Measurements from ENCODE around the gene HSPB6.
A peak's percentile ranks its signal among the peaks of the same experiment; 100 is the strongest.

The HSPB6 gene

DNA sequence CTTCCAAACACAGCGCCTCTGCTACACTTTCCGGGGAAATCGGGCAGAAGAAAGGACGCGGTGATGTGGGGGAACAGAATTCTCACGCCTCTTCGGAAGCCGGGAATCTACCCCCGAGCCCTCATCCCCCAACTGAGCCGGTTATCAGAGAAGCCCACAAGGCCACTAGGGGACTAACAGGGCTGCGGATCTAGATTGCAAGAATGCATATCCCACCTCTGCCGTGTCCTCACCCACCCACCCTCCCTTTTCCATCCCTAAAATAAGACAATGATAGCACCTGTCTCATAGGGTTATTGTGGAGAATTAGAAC, 15.7 kb downstream of the HSPB6 start:
- H3K27me3 ChIP-seq (replicated peaks; ENCODE audit: control insufficient read depth, insufficient read depth, low read length) = no peaks in the 10 kb centered on the region
- peak overlapping the region; percentile 74 for H3K4me3 ChIP-seq (replicated peaks; ENCODE audit: low read depth, low read length)
- TF ChIP-seq, protein P1, sequence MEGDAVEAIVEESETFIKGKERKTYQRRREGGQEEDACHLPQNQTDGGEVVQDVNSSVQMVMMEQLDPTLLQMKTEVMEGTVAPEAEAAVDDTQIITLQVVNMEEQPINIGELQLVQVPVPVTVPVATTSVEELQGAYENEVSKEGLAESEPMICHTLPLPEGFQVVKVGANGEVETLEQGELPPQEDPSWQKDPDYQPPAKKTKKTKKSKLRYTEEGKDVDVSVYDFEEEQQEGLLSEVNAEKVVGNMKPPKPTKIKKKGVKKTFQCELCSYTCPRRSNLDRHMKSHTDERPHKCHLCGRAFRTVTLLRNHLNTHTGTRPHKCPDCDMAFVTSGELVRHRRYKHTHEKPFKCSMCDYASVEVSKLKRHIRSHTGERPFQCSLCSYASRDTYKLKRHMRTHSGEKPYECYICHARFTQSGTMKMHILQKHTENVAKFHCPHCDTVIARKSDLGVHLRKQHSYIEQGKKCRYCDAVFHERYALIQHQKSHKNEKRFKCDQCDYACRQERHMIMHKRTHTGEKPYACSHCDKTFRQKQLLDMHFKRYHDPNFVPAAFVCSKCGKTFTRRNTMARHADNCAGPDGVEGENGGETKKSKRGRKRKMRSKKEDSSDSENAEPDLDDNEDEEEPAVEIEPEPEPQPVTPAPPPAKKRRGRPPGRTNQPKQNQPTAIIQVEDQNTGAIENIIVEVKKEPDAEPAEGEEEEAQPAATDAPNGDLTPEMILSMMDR (IDR thresholded peaks at IDR 0.05; ENCODE audit: insufficient read depth, low read length, poor library complexity, severe bottlenecking) = peak; percentile 26
- DNase-seq (ENCODE audit: extremely low read depth, insufficient read length) = no peak
- peaks cover 17% of the 10 kb centered on the region for H3K36me3 ChIP-seq (ENCODE audit: control insufficient read depth, insufficient read depth, low read length)

DNA sequence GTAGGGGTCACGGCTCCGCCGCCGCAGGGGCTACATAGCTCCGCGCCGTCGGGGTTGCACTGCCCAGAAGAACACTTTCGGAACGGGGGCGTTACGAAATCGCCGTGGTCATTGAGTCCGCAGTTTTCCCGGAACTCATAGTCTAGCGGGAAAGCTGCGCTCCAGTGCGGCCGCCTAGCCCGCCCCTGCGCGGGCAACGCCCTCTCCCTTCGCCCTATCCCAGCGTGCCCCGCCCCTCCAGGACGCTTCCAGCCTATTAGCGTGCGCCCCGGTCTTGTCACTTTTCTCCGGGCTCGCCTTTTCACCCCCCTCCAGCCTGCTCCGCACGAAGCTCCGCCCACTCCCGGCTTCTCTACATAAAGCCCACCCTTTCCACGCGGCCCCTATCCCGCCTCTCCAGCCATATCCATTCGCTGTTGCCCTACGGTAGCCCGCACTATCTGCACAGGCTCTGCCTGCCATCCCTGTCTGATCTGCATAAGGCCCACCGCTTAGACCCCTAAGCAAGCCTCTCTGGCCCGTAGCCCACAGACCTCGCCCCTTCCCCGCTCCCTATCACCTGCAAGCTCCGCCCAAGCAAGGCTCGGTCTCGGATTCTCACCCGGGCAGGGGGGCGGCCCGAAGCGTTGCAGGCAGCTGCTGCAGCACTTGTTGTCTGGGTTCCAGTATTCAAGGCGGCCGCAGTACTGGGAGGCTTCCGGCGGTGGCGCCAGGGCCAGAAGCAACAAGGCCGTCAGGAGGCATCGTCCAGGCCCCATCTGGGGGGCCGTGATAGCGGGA, 16.2 kb downstream of the HSPB6 start:
- H3K4me3 ChIP-seq (replicated peaks; ENCODE audit: low read depth, low read length) = peak overlapping the region; percentile 74
- H3K36me3 ChIP-seq (ENCODE audit: control insufficient read depth, insufficient read depth, low read length) = peaks cover 17% of the 10 kb centered on the region
- no peaks in the 10 kb centered on the region for H3K27me3 ChIP-seq (replicated peaks; ENCODE audit: control insufficient read depth, insufficient read depth, low read length)
- TF ChIP-seq, protein P1 (IDR thresholded peaks at IDR 0.05; ENCODE audit: insufficient read depth, low read length, poor library complexity, severe bottlenecking) = peak; percentile 40
- DNase-seq (ENCODE audit: extremely low read depth, insufficient read length) = peak; percentile 94

DNA sequence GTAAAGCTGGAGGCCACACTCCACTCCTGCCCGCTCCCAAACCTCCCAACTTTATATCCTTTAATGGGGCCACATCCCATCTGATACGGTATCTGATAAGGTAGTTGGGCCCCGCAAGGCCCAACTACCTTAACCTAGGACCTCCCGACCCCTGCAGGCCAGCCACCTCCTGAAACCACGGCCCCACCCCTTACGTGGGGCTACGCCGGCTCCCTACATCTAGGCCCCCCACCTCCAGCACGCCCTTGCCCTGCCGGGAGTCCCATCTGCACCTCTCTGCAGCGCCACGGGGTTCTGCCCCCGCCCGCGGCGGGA, 16.8 kb downstream of the HSPB6 start:
- no peak for DNase-seq (ENCODE audit: extremely low read depth, insufficient read length)
- TF ChIP-seq, protein P1 (IDR thresholded peaks at IDR 0.05; ENCODE audit: insufficient read depth, low read length, poor library complexity, severe bottlenecking) = no peak
- Histone ChIP-seq H3K4me3 (replicated peaks; ENCODE audit: low read depth, low read length) (peak overlapping the region; percentile 74), H3K27me3 (replicated peaks; ENCODE audit: control insufficient read depth, insufficient read depth, low read length) (no peaks in the 10 kb centered on the region), H3K36me3 (ENCODE audit: control insufficient read depth, insufficient read depth, low read length) (peaks cover 22% of the 10 kb centered on the region)

DNA sequence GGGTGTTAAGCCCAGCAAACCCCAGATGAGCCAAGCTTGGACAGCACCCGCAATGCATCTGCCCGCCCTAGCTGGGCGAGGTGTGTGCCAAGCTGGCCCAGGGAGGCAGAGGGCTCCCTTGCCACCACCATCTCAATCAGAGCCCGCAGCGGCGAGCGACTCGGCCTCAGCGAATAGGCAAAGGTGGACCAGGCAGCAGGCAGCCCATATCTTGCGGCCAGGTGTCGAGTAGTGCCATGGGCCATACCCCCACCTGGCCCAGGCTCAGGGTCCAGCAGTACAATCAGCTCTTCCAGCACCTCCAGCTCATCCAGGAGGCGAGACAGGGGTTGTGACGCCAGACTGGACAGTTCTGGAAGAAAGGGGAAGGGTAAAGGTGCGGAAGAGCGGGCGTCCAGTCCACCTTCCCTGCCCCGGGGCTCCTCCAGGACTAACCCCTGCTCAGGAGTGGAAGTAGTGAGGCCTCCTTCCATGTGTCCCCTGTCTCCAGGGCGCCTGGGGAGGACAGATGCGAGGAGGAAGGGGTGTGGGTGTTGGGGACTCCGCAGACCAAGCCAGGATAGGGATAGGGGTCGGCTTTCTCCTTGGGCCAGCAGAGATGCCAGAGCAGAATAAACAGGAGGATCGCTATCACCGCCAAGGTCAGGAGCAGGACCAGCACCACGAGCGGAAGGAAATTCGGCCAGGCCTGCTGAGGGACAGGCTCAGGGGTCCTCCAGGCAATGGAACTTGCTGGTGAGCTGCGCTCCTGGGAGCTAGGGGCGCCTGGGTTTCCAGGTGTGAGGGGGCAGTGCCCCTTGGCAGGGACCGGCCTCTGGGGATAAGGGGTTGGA, 17.3 kb downstream of the HSPB6 start:
- Histone ChIP-seq H3K27me3 (replicated peaks; ENCODE audit: control insufficient read depth, insufficient read depth, low read length) (no peaks in the 10 kb centered on the region), H3K36me3 (ENCODE audit: control insufficient read depth, insufficient read depth, low read length) (peaks cover 26% of the 10 kb centered on the region), H3K4me3 (replicated peaks; ENCODE audit: low read depth, low read length) (peak overlapping the region; percentile 74; the same call in 1 of the 2 replicates)
- no peak for DNase-seq (ENCODE audit: extremely low read depth, insufficient read length)
- TF ChIP-seq, protein P1 (IDR thresholded peaks at IDR 0.05; ENCODE audit: insufficient read depth, low read length, poor library complexity, severe bottlenecking) = no peak

DNA sequence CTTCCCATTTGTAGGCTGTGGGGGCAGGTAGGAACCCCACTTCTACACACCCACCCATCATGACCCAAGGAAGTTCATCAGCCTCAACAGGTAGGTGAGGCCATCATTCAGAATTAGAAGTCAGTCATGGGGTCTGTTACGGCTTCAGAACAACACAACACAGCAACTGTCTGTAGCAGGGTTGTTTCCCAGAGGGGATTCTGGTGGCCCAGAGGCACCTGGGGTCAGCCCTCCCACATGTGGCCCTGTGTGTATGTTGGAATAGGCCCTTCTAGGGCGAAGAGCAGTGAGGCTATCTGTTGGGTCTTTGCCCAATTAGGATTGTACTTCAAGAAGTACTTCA, 18.0 kb downstream of the HSPB6 start:
- no peak overlapping the region for H3K4me3 ChIP-seq (replicated peaks; ENCODE audit: low read depth, low read length)
- peaks cover 32% of the 10 kb centered on the region for H3K36me3 ChIP-seq (ENCODE audit: control insufficient read depth, insufficient read depth, low read length)
- no peaks in the 10 kb centered on the region for H3K27me3 ChIP-seq (replicated peaks; ENCODE audit: control insufficient read depth, insufficient read depth, low read length)
- DNase-seq (ENCODE audit: extremely low read depth, insufficient read length) = no peak
- TF ChIP-seq, protein P1 (IDR thresholded peaks at IDR 0.05; ENCODE audit: insufficient read depth, low read length, poor library complexity, severe bottlenecking) = no peak
